Stomach (tissue), 4 donors: ENCODE data around the gene CENATAC.

Experiments
- CTCF ChIP-seq, 7 experiments: fragments of 450-650 bp in 4 of 7; fragments of 200-600 bp in 3 of 7; sonication (generic) in 3 of 7; IDR thresholded peaks; one replicate each; pipeline ENCODE4 v1.5.1; 2016 to 2019; ENCODE audit warnings: antibody characterized with exemption in 7 of 7, control low read depth in 2 of 7, mild to moderate bottlenecking in 1 of 7
- POLR2A ChIP-seq, 4 donors: fragments of 450-650 bp; IDR thresholded peaks; one replicate each; pipeline ENCODE4 v1.6.1; 2016; ENCODE audit warnings: antibody characterized with exemption in 4 of 4, control low read depth in 2 of 4, mild to moderate bottlenecking in 1 of 4, moderate library complexity in 1 of 4

GRCh38 chr11:118961591-118961990 lies 36.3 kb upstream of the CENATAC start:
- TF ChIP-seq CTCF (IDR thresholded peaks at IDR 0.05) (no peak), POLR2A (IDR thresholded peaks at IDR 0.05) (no peak)
